ENCODE data around the gene ZNF518B. TPM values are rescaled to one million over a fixed set of nuclear protein-coding genes. Genes with fewer than 3 reads are reported as not detected.

The ZNF518B gene
- total RNA-seq, 4 donors from 2014 or later = 15.7 to 21.9 (median 20.9) TPM

DNA sequence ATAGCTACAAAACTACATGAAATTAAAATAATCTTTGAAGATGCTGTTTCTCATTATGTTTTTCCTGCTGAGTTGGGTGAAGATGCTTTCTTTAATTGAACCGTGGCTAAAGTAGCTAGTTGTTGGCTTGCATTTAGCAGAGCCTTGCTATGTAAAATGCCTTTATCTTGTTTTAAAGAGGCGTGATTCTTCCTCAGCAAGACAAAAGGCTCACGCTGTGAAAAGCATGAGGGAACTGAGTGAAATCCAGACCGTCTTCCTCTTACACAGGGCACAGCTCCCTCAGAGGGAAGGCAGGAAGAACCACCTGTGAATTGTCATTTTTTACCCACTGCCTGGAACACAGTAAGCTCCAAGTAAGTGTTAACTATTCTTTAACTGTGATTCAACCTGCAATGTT lies 39.0 kb upstream of the ZNF518B start:
- 64% methylated on average over 4 of the region's 4 CpGs for WGBS
- no peak for TF ChIP-seq POLR2AphosphoS5 (IDR thresholded peaks at IDR 0.05)
- TF ChIP-seq POLR2A (IDR thresholded peaks at IDR 0.05) = no peak
- TF ChIP-seq EP300 (IDR thresholded peaks at IDR 0.05) = no peak
- TF ChIP-seq, protein P1, sequence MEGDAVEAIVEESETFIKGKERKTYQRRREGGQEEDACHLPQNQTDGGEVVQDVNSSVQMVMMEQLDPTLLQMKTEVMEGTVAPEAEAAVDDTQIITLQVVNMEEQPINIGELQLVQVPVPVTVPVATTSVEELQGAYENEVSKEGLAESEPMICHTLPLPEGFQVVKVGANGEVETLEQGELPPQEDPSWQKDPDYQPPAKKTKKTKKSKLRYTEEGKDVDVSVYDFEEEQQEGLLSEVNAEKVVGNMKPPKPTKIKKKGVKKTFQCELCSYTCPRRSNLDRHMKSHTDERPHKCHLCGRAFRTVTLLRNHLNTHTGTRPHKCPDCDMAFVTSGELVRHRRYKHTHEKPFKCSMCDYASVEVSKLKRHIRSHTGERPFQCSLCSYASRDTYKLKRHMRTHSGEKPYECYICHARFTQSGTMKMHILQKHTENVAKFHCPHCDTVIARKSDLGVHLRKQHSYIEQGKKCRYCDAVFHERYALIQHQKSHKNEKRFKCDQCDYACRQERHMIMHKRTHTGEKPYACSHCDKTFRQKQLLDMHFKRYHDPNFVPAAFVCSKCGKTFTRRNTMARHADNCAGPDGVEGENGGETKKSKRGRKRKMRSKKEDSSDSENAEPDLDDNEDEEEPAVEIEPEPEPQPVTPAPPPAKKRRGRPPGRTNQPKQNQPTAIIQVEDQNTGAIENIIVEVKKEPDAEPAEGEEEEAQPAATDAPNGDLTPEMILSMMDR (IDR thresholded peaks at IDR 0.05) = no peak
- Histone ChIP-seq H3K9me3 (no peaks in the 10 kb centered on the region), H3K4me3 (no peak overlapping the region), H3K36me3 (no peaks in the 10 kb centered on the region), H3K4me1 (no peaks in the 10 kb centered on the region), H3K27ac (no peak overlapping the region), H3K27me3 (peaks cover 1% of the 10 kb centered on the region)
- DNase-seq (ENCODE audit: low spot score in 2 of 2) = no peak

DNA sequence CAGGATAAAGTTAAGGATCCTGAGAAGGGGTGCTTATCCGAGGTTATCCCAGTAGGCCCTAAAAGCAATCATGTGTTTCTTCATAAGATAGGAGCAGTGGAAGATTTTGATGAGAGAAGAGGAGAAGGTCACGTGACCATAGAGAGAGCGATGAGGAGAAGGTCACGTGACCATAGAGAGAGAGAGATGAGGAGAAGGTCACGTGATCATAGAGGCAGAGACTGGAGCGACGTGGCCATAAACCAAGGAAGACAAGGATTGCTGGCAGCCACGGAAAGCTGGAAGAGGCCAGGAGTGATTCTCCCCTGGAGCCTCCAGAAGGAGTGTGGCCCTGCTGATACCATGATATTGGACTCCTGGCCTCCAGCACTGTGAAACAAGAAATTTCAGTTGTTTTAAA lies 38.4 kb upstream of the ZNF518B start:
- Histone ChIP-seq H3K9me3 (no peaks in the 10 kb centered on the region), H3K36me3 (no peaks in the 10 kb centered on the region), H3K27ac (no peak overlapping the region), H3K27me3 (peaks cover 3% of the 10 kb centered on the region), H3K4me3 (no peak overlapping the region), H3K4me1 (no peaks in the 10 kb centered on the region)
- TF ChIP-seq EP300 (IDR thresholded peaks at IDR 0.05) (no peak), POLR2A (IDR thresholded peaks at IDR 0.05) (no peak), POLR2AphosphoS5 (IDR thresholded peaks at IDR 0.05) (no peak)
- TF ChIP-seq, protein P1 (IDR thresholded peaks at IDR 0.05) = no peak
- WGBS = 84% methylated on average over 8 of the region's 8 CpGs
- no peak for DNase-seq (ENCODE audit: low spot score in 2 of 2)

- no peaks in the 10 kb centered on the region for H3K9me3 ChIP-seq
- no peaks in the 10 kb centered on the region for H3K36me3 ChIP-seq
- DNase-seq (ENCODE audit: low spot score in 2 of 2) = no peak
- H3K27me3 ChIP-seq = peaks cover 3% of the 10 kb centered on the region
- H3K27ac ChIP-seq = no peak overlapping the region
- H3K4me1 ChIP-seq = no peaks in the 10 kb centered on the region
- WGBS = 29% methylated on average over 11 of the region's 11 CpGs
- no peak overlapping the region for H3K4me3 ChIP-seq
- TF ChIP-seq POLR2AphosphoS5 (IDR thresholded peaks at IDR 0.05) = no peak
- no peak for TF ChIP-seq EP300 (IDR thresholded peaks at IDR 0.05)
- TF ChIP-seq, protein P1 (IDR thresholded peaks at IDR 0.05) = no peak
- TF ChIP-seq POLR2A (IDR thresholded peaks at IDR 0.05) = no peak
Measured at GRCh38 chr4:10492464-10492863, 35.2 kb upstream of the ZNF518B start.

GRCh38 chr4:10491401-10491800 lies 34.2 kb upstream of the ZNF518B start:
- Histone ChIP-seq H3K4me1 (no peaks in the 10 kb centered on the region), H3K27ac (no peak overlapping the region), H3K9me3 (no peaks in the 10 kb centered on the region), H3K36me3 (no peaks in the 10 kb centered on the region), H3K27me3 (peaks cover 3% of the 10 kb centered on the region), H3K4me3 (no peak overlapping the region)
- TF ChIP-seq, protein P1 (IDR thresholded peaks at IDR 0.05) = no peak
- TF ChIP-seq POLR2AphosphoS5 (IDR thresholded peaks at IDR 0.05) (no peak), POLR2A (IDR thresholded peaks at IDR 0.05) (no peak), EP300 (IDR thresholded peaks at IDR 0.05) (no peak)
- WGBS = 90% methylated on average over 3 of the region's 3 CpGs
- DNase-seq (ENCODE audit: low spot score in 2 of 2) = no peak

DNA sequence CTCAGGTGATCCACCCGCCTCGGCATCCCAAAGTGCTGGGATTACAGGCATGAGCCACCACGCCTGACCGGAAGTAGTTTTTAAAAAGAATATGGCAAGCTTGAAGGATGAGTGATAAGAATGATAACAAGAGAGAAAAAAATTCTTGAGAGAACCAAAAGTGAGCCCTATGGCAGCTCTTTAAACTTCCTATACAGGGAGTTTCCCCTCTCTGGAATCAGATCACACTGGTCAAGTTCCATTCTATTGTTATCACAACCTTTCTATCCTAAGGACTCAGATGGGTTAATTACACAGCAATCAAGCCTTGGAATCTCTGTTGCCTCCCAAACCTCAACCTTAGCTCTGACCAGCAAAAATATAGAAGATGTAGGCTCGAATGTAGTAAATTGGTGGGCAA lies 33.8 kb upstream of the ZNF518B start:
- WGBS = 88% methylated on average over 5 of the region's 5 CpGs
- no peaks in the 10 kb centered on the region for H3K4me1 ChIP-seq
- TF ChIP-seq, protein P1 (IDR thresholded peaks at IDR 0.05) = no peak
- TF ChIP-seq POLR2AphosphoS5 (IDR thresholded peaks at IDR 0.05) (no peak), POLR2A (IDR thresholded peaks at IDR 0.05) (no peak), EP300 (IDR thresholded peaks at IDR 0.05) (no peak)
- no peaks in the 10 kb centered on the region for H3K36me3 ChIP-seq
- H3K9me3 ChIP-seq = no peaks in the 10 kb centered on the region
- no peak overlapping the region for H3K27ac ChIP-seq
- H3K4me3 ChIP-seq = no peak overlapping the region
- DNase-seq (ENCODE audit: low spot score in 2 of 2) = no peak
- H3K27me3 ChIP-seq = peaks cover 3% of the 10 kb centered on the region
